ENCODE measurements around the gene PCBD1. TPM values are rescaled to one million over a fixed set of nuclear protein-coding genes. Genes with fewer than 3 reads are reported as not detected.
A peak's percentile ranks its signal among the peaks of the same experiment; 100 is the strongest.
"Not testable (repeated sequence)": the region's sequence is repeated elsewhere in the genome, so short reads cannot be mapped to it uniquely, and the experiment has no call there.

The PCBD1 gene
- total RNA-seq = 6.2 TPM

DNA sequence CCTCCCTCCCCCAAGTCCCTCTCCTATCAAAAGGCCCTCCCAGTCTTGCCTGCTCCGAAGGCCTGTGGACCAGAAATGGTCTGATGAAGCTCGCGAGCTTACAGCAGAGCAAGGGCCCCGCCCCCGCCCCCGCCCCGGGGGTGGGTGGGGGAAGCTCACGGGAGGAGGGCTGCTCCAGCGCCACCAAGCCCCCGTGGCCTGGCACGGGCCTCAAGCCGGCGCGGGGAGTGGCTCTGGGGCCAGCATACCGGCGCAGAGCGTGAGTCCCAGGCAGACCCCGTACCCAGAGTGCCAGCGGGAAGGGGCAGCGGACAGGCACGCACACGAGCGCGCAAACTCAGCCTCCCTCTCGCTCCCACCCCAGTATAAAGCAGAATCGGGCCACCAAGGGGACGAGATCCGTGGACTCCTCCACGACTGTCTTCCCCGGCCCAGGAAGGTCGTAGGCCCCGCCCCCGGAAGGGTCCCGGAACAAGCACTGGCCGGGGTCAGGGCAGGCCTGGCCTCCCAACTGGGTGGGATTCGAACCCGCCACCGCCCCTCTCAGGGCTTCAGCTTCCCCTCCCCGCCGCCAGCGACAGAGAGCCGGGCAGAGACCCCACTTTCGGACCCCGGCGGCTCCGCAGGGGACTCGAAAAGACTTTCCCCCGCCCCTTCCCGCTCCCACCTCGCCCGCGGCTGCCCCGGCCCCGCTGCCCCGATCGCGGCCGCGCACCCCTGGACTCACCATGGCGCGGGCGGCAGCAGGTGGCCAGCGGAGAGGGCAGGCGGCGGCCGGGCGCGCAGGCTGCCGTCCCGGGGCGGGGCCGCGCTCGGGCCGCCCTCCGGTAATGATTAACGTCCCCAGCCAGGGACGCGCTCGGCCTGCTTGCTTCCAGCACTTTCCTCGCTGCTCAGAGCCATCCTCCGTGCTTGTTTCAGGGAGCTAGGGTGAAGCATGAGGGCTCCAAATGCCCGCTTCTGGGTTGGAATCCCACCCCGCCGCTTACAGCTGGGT lies at the start of gene PCBD1:
Gene PCBD1 (minus strand): TSS at position 762 of the 997 bp plus-strand sequence. CDS start 32 bp downstream, at position 730.
- peak; percentile 55 for DNase-seq

DNA sequence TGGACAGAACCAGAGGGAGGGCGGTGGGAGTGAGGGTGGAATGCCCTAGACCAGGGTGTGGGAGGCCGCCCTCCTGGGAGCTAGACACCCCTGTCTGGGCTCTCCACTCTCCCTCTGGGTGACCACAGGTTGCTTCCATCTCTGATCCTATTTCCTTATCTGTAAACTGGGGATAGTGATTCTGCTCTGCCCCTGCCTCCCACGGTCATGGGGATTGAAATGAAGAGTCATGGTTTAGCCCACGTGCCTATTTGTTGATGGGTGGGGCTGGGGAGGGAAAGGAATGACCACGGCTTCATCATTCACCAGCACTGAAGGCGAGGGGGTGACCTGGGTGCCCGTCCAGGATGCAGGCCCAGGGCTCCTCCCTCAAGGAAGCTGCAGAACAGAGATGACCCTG lies 49.3 kb upstream of the PCBD1 start:
- DNase-seq = no peak

DNA sequence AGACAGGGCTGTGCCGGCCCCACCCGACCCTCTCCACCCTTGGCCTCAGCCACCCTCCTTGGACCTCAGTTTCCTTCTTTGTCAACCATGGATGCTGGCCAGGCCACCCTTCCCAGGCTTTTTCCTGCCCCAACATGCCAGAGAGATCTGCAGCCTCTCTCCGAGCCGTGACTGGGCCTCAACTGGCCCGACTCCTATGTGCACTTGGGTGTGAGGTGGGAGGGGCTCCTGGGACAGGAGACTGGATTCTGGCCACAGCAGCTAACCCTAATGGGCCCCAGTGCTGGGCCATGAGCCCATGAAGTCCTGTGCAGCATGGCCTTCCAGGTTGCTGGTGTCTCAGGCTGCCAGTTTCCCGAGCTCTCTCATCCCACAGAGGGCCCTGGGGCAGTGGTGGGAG lies 47.7 kb upstream of the PCBD1 start:
- no peak for DNase-seq

DNA sequence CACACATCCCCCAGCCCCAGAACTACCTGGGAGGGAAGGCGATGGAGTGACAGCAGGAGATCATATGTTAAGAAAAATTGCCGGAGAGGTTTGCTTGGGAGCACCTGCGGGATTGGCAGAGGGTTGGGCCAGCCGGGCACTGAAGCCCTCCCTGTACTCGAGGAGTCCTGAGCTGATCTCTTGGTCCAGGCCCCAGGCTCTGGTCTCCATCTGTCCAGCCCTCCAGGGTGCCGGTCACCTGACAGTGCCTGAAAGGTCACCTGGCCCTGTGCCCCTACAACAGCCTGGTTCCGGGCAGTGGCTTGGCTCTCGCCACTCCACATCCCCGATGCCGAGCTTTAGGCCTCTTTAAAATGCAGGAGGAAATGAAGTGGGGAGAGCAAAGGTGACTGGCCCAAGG lies 47.3 kb upstream of the PCBD1 start:
- no peak for DNase-seq

DNA sequence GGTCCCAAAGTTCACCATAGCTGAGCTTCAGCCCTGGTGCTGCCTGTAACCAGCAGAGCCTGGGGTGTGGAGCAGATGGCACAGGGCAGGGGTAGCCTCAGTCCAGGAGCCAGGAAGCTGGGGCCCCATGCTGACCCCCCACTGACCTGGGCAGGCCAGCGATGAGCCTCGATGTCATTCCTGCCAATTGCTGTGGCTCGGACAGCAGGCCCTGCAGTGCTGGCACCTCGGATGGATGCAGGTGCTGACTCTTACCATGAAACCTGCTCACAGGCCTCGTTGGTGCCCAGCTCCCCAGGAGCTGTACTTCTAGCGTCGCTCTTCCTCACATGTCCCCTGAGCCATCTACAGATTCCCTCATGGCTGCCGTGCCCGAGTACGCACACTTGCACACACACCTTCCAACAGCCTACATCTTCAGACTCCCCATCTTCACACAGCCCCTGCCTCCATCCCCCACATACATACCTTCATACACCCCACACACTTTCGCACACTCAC lies 46.8 kb upstream of the PCBD1 start:
- DNase-seq = no peak

DNA sequence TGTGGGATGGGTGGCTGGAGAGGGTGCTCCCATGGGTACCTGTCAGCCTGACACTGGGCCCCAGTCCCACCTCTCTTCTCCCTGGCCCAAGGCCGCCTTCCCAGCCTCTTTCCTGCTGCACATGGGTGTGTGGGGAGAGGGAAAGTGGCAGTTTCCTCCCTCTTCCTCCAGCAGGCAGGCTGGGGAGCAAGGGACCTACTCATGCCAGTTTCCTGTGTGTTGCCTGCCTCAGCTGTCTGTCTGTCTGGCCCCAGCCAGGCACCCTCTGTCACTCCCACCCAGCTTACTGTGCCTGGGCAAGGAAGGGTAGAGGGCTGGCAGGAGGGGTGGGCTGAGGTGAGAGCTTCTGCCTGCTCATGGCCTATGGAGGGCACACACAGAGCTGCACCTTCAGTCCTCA lies 46.3 kb upstream of the PCBD1 start:
- no peak for DNase-seq

DNA sequence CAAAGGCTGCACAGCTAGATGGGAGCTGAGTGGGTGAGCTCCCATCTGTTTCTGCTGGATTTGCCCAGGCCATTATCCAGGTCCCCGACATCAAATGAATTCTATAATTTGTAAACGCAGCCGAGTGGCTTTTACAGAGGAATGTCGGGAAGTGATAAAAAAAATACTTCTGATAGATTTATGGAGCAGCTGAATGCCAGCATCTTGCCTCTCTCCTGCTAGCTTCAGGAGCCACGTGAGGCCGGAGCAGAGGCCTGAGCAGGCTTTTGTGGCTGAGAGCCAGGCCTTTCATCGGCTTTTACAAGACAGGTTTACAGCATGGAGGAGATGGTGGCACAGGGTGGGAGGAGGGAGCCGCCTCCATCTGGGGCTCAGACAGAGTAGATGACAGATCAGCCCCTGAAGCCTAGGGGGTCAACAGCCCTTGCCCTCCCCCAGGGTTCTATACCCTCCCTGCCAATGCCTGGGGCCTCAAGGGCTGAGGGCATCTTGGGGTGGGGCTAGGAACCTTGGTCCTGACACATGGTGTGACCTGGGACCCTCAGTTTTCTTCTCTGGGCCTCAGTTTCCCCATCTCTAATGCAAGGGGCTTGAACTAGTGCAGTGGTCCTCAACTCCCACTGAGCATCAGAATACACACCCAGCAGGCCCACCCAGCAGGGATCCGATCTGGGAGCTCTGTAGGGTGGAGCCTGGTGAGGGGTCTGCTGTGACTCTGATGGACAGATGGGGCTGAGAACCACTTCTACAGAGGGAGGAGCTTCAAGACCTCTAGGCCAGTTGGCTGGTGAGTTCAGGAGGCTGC lies 44.2 kb upstream of the PCBD1 start:
- DNase-seq = no peak

DNA sequence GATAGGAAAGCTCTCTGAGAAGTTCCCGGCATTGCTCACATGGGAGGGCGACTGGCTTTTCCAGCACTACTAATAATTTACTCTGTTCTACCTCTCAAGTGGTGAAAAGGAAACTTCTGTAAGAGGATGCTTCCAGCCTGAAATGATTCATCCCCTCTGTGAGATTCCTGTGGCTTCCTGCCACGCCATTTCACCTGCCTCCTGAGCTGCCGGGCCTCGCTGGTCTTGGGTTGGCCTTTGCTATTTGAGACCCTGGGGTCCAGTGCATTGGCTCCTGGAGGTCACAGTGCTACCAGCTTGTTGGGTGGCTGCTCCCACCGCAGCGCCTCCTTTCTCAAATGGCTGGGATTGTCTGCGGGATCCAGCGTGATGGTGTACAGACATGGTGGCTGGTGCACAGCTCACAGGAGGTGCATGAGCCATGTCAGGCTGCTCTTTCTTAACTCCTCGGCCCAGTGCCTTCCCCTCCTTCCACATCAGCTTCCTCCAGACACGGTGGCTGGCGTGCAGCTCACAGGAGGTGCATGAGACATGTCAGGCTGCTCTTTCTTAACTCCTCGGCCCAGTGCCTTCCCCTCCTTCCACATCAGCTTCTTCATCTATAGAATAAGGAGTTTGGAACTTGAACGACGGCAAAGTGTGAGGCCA lies 42.9 kb upstream of the PCBD1 start:
- DNase-seq = no peak

DNA sequence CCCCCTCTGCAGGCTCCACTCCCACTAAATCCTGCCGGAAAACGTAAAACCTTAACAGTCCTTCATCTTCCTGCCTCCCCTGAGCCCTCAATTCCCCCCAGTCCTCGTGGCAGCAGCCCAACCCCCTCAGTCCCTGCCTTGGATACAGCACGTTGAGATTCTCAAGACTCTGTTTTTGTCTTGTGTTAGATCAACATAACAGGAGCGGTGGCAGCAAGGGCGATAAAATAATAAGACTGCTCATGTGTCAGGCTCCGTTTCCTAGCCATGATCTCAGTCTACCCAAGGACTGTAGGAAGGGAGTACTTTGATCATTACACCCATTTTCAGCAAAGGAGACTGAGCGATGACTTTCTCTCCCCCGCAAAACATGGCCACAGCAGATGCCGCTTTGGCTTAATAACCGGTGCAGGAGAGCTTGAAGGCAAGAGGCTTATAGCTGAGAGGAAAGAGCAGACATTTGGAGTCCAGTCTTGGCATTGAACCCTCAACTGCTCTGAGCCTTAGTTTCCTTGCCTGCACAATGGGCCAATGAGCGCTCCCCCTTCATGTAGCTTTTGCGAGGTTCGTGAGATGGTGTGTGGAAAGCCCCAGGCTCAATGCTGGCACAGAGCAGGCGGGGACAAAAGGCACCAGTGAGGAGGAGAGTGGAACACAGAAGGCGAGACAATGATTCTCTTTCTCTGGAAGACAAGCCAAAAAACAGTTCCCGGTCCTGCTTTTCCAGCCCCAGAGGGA lies 42.1 kb upstream of the PCBD1 start:
- DNase-seq = no peak

DNA sequence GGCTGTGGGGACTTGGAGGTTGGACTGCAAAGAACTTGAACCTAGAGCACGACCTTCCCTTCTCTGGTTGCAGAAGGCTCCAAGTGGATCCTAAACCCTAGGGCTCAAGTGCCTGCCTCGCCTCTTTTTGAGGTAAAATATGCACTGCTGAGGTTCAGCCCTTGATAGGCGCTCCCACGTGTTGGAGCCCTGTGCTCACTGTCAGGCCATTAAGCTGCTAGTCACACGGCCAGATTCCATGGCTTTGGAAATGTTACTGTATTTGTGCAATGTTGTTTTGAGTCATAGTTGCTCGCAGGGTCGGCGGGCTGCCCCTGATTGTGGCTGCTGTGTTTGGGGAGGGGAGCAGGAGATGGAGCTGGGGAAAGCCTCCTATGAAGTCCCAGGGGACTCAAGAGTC lies 39.8 kb upstream of the PCBD1 start:
- DNase-seq = no peak

DNA sequence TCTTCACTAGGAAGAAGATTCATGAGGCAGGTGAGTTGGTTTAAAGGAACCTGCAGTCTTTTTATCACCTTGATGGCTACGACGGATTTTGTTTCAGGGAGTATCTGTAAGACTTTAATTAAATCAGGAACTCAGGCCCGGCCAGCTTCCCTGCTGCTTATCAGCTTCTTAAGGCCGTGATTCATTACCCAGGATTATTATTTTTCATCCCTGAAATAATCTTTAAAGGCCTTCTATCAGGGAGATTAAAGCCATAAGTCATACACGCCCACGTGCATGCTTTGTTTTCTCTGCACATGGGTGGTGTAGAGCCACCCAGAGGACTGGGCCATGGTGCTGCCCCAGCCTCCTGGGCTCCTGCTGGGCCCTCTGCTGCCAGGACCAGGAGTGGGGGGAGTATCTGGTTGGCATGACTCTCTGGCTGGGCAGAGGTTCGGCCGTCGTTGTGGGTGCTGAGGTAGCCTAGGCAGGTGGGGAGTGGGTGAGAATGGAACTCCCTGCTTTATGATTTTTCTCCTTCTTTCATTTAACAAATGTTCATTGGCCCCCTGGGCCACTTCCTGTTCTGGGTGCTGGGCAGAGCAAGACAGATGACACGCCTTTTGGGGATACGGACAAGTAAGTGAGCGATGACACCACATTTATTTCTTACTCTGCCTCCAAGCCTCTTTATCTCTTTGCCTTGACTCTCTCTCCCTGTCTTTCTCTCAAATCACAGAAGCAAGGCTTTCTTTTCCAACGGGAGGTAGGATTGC lies 39.0 kb upstream of the PCBD1 start:
- no peak for DNase-seq

DNA sequence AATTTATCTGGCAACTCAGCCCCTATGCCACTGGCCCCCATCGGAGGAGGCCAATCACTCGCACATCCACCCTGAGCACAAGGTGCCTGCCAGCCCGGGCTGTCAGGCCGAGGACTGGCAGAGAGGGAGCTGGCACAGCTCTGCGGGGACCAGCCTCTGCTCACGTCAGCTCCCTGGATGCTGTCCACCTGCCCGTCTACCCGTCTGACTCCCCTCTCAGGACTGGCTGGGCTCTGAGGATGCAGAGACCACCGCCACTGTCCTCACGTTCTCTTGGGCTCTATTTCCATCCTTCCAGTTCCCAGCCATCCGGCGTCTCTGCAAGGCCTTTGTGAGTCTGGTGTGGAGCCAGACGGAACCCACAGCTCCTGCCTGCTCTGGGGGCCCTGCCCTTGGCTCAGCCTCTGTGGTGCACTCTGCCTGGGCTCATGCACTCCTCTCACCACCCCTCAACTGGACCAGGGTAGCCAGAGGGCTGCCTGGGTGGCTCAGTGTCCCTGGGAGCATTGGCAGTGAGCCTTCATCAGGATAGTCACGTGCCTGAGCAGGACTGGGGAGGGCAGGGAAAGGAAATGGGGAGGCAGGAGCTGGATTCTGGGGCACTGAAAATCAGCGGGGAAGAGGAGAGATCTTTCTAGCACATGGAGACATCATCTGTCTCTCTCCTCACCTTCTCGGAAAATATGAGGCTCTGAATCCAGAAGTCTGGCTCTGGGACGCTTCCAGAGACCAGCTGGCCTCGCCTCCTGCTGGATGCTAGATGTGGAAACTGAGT lies 38.0 kb upstream of the PCBD1 start:
- no peak for DNase-seq

DNA sequence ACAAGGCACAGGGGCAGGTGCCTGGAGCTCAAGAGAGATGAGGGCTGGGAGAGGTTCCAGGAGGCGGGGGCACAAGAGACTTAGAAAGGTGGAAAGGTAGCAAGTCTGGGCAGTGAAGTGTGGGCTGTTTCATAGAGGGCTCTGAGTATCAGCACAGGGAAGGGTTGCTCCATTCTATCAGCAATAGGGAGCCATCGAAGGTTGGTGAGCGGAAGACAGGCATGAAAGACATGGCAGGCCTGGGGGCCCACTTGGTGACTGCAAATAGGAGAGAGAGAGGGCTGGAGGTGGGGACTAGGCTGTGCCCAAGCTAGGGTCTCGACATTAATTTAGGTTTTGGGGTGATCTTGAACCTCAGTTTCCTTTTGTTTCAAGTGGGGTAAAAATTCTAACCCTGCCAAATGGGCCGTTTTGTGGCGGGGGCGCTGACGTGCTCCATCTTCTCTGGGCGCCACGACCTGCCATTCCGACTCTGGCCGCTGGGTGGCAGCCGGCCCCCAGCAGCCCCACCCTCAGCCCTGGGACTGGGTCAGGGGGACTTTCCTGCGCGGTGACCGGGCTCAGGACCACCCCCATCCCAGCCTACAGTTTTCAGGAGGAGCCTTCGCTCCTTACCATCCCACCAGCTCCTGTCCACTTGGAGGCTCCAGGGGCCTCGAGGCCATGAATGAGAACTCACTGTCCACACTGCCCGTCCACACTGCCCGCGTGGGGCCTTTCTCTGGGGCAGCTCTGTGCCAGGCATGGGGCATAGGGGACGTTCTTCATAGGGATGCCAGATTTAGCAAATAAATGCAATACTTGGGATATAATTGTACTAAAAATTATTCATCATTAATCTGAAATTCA lies 37.2 kb upstream of the PCBD1 start:
- no peak for DNase-seq

DNA sequence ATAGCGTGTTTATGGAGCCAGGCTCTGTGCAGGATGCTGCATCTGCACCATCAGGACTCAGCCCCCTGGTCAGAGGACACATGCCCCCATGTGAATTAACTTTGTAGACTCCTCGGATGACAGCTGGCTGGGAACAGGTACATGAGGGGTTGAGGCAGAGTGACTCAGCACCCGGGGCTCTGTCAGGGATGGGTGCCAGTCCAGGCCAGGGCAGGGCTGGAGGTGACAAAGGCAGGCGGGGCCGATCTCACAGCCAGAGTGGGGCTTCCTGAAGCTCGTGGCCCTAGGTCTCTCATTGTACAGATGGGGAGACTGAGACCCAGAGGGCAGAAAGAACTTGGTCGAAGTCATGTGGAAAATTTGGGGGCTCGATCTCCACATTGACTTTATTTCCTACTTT lies 35.3 kb upstream of the PCBD1 start:
- DNase-seq = no peak

DNA sequence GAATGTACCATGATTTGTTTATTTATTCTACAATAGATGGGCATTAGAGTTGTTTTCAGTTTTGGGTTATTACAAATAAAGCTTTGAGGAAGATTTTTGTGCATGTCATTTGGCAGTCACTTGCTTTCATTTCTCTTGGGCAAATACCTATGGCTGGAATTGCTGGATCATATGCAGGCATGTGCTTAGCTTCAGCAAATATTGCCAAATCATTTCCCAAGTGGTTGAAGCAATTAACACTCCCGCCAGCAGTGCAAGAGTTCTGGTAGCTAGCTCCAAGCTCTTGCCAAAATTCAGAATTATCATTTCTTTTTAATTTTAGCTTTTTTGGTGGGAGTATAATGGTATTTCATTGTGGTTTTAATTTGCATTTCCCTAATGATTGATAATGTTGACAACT lies 32.9 kb upstream of the PCBD1 start:
- no peak for DNase-seq

DNA sequence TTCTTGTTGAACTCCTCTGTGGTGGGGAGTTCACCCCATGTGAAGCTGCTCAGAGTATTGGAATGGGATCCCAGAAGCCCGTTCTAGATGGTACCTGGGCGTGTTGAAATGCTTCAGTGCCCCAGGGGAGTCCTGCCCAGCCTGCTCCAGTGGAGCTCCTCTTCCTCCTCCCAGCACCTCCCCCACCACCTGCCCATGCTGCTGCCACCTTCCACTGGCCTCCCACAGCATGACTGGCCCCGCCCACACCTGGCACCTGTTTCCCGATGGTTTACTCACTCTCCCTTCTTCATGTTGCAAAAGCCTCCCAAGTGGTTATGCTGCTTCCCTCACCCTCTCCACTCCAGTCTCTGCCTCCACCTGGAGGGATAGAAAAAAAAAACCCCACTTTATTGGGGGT lies 32.2 kb upstream of the PCBD1 start:
- no peak for DNase-seq

DNA sequence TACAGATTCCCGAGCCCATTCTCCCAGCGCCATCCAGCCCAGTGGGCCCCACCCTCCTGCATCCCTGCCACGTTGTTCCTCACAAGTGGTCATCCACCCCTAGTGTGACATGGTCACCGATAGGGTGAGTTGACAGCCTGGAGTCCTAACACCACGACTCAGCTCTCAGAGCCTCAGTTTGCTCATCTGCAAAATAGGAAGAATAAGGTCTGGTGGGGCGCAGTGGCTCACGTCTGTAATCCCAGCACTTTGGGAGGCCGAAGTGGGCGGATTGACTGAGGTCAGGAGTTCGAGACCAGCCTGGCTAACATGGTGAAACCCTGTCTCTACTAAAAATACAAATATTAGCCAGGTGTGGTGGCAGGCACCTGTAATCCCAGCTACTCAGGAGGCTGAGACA lies 31.5 kb upstream of the PCBD1 start:
- not testable (repeated sequence) for DNase-seq

DNA sequence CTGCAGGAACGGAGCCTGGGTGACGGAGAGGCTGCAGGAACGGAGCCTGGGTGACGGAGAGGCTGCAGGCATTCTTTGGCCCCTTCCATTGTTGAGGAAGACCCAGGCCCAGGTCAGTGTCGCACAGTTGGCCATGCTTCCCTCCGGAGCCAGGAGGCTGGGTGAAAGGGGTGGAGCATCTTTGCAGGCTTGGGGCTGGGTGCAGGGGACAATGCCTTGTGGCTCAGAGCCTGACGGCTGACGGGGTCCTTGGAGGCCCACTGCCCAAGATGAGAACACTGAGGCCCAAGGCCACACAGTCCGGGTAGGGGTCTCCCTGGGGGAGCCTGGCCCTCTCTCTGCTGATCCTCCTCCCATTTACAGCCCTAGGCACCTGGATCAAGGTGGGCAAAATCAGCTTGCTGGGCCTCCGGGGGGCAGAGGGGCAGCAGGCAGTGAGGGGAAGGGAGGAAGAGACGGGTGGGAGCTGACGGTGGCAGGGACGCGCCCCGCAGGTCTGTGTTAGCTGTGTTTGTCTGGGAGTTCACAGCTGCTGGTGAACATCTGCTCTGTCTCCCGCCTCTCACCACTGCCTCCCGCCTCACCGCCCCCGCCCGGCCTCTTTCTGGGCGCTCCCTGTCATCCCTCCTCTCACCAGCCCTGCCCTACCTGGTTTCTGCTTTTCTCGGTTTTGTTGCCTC lies 30.6 kb upstream of the PCBD1 start:
- DNase-seq = peak; percentile 18

DNA sequence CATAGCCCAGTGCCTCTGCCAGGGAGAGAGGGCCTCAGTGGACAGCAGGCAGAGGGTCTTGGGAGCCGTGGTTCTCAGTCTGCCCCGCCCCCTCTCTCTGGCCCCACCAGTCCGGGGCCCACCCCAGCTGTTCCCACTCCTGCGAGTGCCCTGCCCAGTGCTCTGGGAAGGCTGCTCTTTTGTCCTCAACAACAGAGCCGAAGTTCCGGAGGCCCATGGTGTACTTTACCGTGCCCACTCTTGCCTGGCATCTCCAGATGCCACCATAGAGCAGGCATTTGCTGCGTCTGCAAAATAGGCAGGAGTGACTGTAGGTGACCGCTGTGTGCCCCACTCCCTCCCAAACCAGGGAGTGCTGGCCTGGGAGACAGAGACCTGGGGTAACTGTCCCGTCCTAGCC lies 29.3 kb upstream of the PCBD1 start:
- DNase-seq = no peak

All from occipital lobe (tissue), 2 donors.